HFF-Myc (cell line): ENCODE results near the gene NFATC2IP.

Experiments used
- DNase-seq: peaks from one replicate; pipeline ENCODE4 v3.0.0-alpha.2; 2011; ENCODE audit warnings: low read depth; ENCODE audit errors: extremely low read depth
- H3K4me3 ChIP-seq: replicated peaks from 2 replicates; pipeline ENCODE4 v1.5.1; 2011; ENCODE audit warnings: low read depth, mild to moderate bottlenecking, control low read depth, low read length
- TF ChIP-seq, protein P1 (sequence below): IDR thresholded peaks from 2 replicates; pipeline ENCODE4 v1.5.1; 2012; ENCODE audit warnings: mild to moderate bottlenecking, low read depth, low read length, control low read depth; ENCODE audit errors: missing control alignments

NFATC2IP gene

GRCh38 chr16:28905229-28905754 is 45.4 kb upstream of the NFATC2IP start:
- TF ChIP-seq, protein P1, sequence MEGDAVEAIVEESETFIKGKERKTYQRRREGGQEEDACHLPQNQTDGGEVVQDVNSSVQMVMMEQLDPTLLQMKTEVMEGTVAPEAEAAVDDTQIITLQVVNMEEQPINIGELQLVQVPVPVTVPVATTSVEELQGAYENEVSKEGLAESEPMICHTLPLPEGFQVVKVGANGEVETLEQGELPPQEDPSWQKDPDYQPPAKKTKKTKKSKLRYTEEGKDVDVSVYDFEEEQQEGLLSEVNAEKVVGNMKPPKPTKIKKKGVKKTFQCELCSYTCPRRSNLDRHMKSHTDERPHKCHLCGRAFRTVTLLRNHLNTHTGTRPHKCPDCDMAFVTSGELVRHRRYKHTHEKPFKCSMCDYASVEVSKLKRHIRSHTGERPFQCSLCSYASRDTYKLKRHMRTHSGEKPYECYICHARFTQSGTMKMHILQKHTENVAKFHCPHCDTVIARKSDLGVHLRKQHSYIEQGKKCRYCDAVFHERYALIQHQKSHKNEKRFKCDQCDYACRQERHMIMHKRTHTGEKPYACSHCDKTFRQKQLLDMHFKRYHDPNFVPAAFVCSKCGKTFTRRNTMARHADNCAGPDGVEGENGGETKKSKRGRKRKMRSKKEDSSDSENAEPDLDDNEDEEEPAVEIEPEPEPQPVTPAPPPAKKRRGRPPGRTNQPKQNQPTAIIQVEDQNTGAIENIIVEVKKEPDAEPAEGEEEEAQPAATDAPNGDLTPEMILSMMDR: no peak
- no peak overlapping the region for H3K4me3 ChIP-seq
- DNase-seq: no peak

- DNase-seq: no peak
These were observed 44.9 kb upstream of the NFATC2IP start for GRCh38 chr16:28905800-28906372.

GRCh38 chr16:28910086-28911031 is 40.4 kb upstream of the NFATC2IP start:
- no peak overlapping the region for H3K4me3 ChIP-seq
- TF ChIP-seq, protein P1: no peak
- DNase-seq: peak; percentile 5

More at GRCh38 chr16:28905800-28906372, 44.9 kb upstream of the NFATC2IP start:
- H3K4me3 ChIP-seq: no peak overlapping the region
- TF ChIP-seq, protein P1: no peak

- no peak overlapping the region for H3K4me3 ChIP-seq
- TF ChIP-seq, protein P1: no peak
- DNase-seq: no peak
These were observed 38.2 kb upstream of the NFATC2IP start for GRCh38 chr16:28912558-28912957.

- DNase-seq: no peak
- TF ChIP-seq, protein P1: no peak
- H3K4me3 ChIP-seq: no peak overlapping the region
These were observed 36.6 kb upstream of the NFATC2IP start for GRCh38 chr16:28913946-28914724.

- TF ChIP-seq, protein P1: no peak
- no peak overlapping the region for H3K4me3 ChIP-seq
- peak; percentile 35 for DNase-seq
These were observed 35.6 kb upstream of the NFATC2IP start for GRCh38 chr16:28915181-28915580.
